ENCODE measurements around the gene PSME3IP1. TPM values are rescaled to one million over a fixed set of nuclear protein-coding genes. Genes with fewer than 3 reads are reported as not detected.

The PSME3IP1 gene
- total and polyA plus RNA-seq, 12 donors: 32.9 to 129 (median 67.8) TPM

DNA sequence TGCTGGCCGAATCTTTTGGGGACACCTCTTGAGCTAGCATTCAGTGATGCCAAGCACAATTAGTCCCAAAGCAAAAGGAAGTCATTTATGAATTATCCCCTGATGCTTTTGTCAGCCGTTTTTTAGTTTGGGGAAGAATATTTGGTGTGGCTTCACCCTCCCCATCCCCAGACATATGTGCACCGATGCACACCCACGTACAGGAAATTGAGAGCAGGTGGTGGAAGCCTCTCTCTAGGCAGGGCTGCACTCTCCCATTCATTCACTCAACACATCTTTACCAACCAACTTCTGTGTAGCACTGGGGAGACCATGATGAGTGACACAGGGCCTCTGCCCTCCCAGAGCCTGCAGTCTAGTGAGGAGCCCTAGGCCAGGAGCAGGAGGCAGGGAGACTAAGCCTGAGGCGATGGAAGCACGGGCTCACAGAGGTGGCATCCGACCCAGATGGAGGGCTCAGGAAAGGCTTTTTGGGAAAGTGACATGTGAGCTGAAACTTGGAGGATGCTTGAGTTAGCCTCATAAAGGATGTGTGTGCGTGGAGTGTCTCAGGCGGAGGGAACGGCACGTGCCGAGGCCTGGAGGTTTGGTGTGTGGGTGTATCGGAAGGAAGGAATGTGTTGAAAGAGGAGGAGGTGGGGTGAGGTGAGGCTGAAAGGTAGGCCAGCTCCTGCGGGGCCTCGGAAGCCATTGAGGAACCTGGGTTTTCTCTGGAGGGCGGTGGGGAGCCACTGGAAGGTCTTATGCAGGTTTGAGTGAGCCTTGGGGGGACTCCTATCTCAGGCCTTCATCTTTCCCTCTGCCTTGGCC, 43.8 kb downstream of the PSME3IP1 start:
- no peak for DNase-seq
- H3K4me1 ChIP-seq (replicated peaks in 1 of 2): peaks cover 0 to 31% of the 10 kb centered on the region in 2 donors
- no peak overlapping the region for H3K27ac ChIP-seq
- H3K36me3 ChIP-seq (replicated peaks in 1 of 2): no peaks in the 10 kb centered on the region
- H3K9me3 ChIP-seq (replicated peaks in 1 of 3): no peaks in the 10 kb centered on the region
- H3K27me3 ChIP-seq: no peaks in the 10 kb centered on the region
- H3K4me3 ChIP-seq: no peak overlapping the region
- intact Hi-C loops (cut with DNase I): no loop called here
- TF ChIP-seq POLR2A (IDR thresholded peaks at IDR 0.05): no peak
- TF ChIP-seq, protein P1, sequence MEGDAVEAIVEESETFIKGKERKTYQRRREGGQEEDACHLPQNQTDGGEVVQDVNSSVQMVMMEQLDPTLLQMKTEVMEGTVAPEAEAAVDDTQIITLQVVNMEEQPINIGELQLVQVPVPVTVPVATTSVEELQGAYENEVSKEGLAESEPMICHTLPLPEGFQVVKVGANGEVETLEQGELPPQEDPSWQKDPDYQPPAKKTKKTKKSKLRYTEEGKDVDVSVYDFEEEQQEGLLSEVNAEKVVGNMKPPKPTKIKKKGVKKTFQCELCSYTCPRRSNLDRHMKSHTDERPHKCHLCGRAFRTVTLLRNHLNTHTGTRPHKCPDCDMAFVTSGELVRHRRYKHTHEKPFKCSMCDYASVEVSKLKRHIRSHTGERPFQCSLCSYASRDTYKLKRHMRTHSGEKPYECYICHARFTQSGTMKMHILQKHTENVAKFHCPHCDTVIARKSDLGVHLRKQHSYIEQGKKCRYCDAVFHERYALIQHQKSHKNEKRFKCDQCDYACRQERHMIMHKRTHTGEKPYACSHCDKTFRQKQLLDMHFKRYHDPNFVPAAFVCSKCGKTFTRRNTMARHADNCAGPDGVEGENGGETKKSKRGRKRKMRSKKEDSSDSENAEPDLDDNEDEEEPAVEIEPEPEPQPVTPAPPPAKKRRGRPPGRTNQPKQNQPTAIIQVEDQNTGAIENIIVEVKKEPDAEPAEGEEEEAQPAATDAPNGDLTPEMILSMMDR (IDR thresholded peaks at IDR 0.05): no peak
- 70 to 90% (median 80%) methylated on average over 15 to 16 of the region's 16 CpGs for WGBS, 4 donors

DNA sequence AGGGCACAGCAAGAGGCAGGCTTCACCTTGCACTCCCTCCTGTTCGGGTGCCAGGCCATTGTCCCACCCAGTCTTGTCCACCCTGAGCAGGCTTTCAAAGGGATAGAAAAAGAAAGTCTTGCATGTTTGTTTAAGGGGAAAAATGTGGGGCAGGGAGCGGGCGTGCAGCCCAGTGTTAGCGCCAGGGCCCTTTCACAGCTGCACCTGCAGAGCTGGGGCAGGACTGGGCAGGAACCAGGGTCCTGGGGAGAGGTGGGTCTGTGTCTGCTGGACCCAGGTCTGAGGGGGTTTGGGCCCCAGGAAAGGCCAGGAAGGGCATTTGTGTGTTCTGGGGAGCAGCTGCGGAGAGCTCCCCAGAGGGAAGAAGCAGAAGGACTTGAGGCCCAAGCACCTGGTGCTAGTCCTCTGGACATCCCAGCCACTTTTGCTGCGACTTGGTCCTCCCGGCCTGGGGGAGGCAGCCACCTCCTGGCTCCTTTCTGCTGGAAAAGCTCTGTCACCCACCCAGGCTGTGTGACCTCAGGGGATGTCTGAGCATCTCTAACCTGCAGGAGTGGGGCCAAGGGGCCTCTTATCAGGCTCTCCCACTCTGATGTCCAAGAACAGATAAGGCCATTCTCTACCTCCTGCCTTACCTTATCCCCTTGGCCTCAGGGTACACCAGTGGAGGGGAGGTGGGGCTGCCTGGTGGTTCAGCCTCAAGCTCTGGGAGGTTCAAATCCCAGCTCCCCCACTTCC, 44.7 kb downstream of the PSME3IP1 start:
- no peaks in the 10 kb centered on the region for H3K9me3 ChIP-seq (replicated peaks in 1 of 3)
- WGBS, 4 donors: 84 to 93% (median 88%) methylated on average over 6 to 7 of the region's 7 CpGs
- no peak overlapping the region for H3K4me3 ChIP-seq
- H3K36me3 ChIP-seq (replicated peaks in 1 of 2): no peaks in the 10 kb centered on the region
- no peak for DNase-seq
- no peak overlapping the region for H3K27ac ChIP-seq
- H3K4me1 ChIP-seq (replicated peaks in 1 of 2): peaks cover 0 to 25% of the 10 kb centered on the region in 2 donors
- TF ChIP-seq, protein P1 (IDR thresholded peaks at IDR 0.05): no peak
- TF ChIP-seq POLR2A (IDR thresholded peaks at IDR 0.05): no peak
- no peaks in the 10 kb centered on the region for H3K27me3 ChIP-seq
- intact Hi-C loops (cut with DNase I): no loop called here

DNA sequence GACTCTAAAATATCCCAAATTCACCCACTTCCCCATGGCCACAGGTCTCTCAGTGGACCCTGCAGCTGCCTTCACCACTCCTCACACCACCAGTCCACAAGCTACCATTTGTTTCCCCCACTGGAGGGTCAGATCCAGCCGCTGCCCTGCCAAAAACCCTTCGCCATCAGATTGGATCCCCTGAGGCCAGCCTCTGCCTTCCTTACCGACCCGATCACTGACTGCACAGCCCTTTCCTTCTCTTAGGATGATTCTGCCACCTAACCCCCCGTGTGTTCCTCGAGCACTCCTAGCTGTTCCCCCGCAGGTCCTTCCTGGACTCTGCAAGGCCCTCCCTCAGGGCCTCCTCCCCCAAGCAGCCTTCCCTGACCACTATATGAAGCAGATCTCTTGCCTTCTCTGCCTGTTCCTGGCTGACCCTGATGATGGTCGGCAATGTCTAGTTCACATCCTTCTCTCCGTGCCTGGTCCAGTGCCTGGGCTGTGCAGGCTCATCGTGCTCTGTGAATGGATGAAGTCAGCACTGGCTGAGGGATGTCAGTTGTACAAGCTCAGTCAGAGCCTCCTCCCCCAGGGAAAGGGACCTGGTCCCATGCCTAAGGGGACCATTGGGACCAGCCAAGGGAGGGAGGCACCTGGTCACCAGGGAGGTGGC, 47.4 kb downstream of the PSME3IP1 start:
- no peak for DNase-seq
- Histone ChIP-seq H3K27ac (no peak overlapping the region), H3K4me3 (no peak overlapping the region), H3K4me1 (replicated peaks in 1 of 2) (peaks cover 0 to 14% of the 10 kb centered on the region in 2 donors), H3K27me3 (no peaks in the 10 kb centered on the region), H3K9me3 (replicated peaks in 1 of 3) (no peaks in the 10 kb centered on the region), H3K36me3 (replicated peaks in 1 of 2) (no peaks in the 10 kb centered on the region)
- 74 to 91% (median 85%) methylated on average over 10 of the region's 10 CpGs for WGBS, 4 donors
- intact Hi-C loops (cut with DNase I): no loop called here
- TF ChIP-seq POLR2A (IDR thresholded peaks at IDR 0.05): no peak
- TF ChIP-seq, protein P1 (IDR thresholded peaks at IDR 0.05): no peak

All from adrenal gland (tissue), 12 donors.